Testis (tissue), 3 donors: ENCODE measurements around the gene COX6A2. TPM values are rescaled to one million over a fixed set of nuclear protein-coding genes. Genes with fewer than 3 reads are reported as not detected.

Experiments
- DNase-seq: peaks from one replicate; pipeline ENCODE4 v3.0.0-alpha.2; 2019
- H3K27ac ChIP-seq, 2 donors: fragments of 200-600 bp; sonication (generic); one replicate each; pipeline ENCODE4 v1.5.1; 2019
- H3K27me3 ChIP-seq: fragments of 200-600 bp; sonication (generic); one replicate; pipeline ENCODE4 v1.5.1; 2019
- H3K36me3 ChIP-seq: fragments of 200-600 bp; sonication (generic); one replicate; pipeline ENCODE4 v1.5.1; 2017; ENCODE audit warnings: low read depth; ENCODE audit errors: missing control alignments
- H3K4me1 ChIP-seq: fragments of 200-600 bp; sonication (generic); one replicate; pipeline ENCODE4 v1.5.1; 2019
- H3K4me3 ChIP-seq, 2 donors: fragments of 200-600 bp; sonication (generic); one replicate each; pipeline ENCODE4 v1.5.1; 2017 to 2019
- H3K9me3 ChIP-seq: fragments of 200-600 bp; sonication (generic); one replicate; pipeline ENCODE4 v1.5.1; 2017
- POLR2A ChIP-seq: fragments of 450-650 bp; IDR thresholded peaks from one replicate; pipeline ENCODE4 v1.6.1; 2017; ENCODE audit warnings: antibody characterized with exemption, mild to moderate bottlenecking, moderate library complexity
- WGBS, 2 donors: methylation state at CpG; one replicate each; pipeline ENCODE4 v1.1.5; 2018; 5-methylcytosine and 5-hydroxymethylcytosine counted together
- intact Hi-C: fragments of 100-400 bp; cut with DNase I; formaldehyde crosslinking; loops from one replicate; pipeline ENCODE4 v1.15.1; 2023; ENCODE audit warnings: low total_unique reads
- polyA plus RNA-seq: library from polyadenylated mRNA; stranded (reverse); fragments of 350-450 nt; fragmentation: Illumina TruSeq; extraction: RNeasy Lipid Tissue Mini Kit (QIAGEN cat#74804); gene quantifications from one replicate; pipeline ENCODE4 v1.2.3, GENCODE V29; 2014; ENCODE audit warnings: low read depth, low replicate concordance; ENCODE audit not compliant: insufficient read depth
- total RNA-seq, 2 donors: library from RNA; depleted of rRNA; stranded (reverse); fragments of >200 nt; gene quantifications; one replicate each; pipeline ENCODE4 v1.2.3, GENCODE V29; 2016
- TF ChIP-seq, protein P1 (sequence below), 3 experiments: fragments of 450-650 bp in 2 of 3; fragments of 200-600 bp in 1 of 3; sonication (generic) in 1 of 3; IDR thresholded peaks; one replicate each; pipeline ENCODE4 v1.5.1; 2016 to 2019; ENCODE audit warnings: antibody characterized with exemption in 3 of 3, mild to moderate bottlenecking in 2 of 3, moderate library complexity in 1 of 3

Gene COX6A2
- total and polyA plus RNA-seq, 3 donors from 2014 or later: 1.4 to 14.9 TPM; not detected in 1

DNA sequence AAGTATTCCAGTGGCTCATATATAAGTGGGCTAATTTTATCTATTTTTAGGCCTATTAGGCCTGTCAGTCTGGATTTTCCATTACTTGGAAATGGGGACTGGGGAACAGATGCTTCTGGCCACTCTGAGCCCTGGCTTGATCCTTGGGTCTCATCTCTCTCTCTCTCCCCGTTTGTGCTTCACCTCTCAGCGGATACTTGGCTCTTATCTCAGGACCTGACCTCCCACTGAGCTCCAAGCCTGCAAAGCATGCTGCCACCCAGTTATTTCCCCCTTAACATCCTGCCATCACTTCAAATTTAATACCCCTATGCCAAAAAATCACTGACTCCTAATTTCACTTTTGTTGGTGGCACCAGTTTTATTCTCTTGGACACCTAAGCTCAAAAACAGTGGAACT lies 10.3 kb upstream of the COX6A2 start:
- no peaks in the 10 kb centered on the region for H3K9me3 ChIP-seq
- no peaks in the 10 kb centered on the region for H3K36me3 ChIP-seq
- H3K27me3 ChIP-seq: no peaks in the 10 kb centered on the region
- H3K4me3 ChIP-seq: no peak overlapping the region
- no peak for DNase-seq
- intact Hi-C loops: loop anchor here (10.0 kb wide), 1 partner anchor 454 kb away; the partner anchor contains the start of gene HSD3B7
- no peak overlapping the region for H3K27ac ChIP-seq
- 38 to 62% methylated on average over 2 of the region's 2 CpGs for WGBS, 2 donors
- TF ChIP-seq, protein P1, sequence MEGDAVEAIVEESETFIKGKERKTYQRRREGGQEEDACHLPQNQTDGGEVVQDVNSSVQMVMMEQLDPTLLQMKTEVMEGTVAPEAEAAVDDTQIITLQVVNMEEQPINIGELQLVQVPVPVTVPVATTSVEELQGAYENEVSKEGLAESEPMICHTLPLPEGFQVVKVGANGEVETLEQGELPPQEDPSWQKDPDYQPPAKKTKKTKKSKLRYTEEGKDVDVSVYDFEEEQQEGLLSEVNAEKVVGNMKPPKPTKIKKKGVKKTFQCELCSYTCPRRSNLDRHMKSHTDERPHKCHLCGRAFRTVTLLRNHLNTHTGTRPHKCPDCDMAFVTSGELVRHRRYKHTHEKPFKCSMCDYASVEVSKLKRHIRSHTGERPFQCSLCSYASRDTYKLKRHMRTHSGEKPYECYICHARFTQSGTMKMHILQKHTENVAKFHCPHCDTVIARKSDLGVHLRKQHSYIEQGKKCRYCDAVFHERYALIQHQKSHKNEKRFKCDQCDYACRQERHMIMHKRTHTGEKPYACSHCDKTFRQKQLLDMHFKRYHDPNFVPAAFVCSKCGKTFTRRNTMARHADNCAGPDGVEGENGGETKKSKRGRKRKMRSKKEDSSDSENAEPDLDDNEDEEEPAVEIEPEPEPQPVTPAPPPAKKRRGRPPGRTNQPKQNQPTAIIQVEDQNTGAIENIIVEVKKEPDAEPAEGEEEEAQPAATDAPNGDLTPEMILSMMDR (IDR thresholded peaks at IDR 0.05): no peak
- no peak for TF ChIP-seq POLR2A
- H3K4me1 ChIP-seq: peaks cover 13% of the 10 kb centered on the region

DNA sequence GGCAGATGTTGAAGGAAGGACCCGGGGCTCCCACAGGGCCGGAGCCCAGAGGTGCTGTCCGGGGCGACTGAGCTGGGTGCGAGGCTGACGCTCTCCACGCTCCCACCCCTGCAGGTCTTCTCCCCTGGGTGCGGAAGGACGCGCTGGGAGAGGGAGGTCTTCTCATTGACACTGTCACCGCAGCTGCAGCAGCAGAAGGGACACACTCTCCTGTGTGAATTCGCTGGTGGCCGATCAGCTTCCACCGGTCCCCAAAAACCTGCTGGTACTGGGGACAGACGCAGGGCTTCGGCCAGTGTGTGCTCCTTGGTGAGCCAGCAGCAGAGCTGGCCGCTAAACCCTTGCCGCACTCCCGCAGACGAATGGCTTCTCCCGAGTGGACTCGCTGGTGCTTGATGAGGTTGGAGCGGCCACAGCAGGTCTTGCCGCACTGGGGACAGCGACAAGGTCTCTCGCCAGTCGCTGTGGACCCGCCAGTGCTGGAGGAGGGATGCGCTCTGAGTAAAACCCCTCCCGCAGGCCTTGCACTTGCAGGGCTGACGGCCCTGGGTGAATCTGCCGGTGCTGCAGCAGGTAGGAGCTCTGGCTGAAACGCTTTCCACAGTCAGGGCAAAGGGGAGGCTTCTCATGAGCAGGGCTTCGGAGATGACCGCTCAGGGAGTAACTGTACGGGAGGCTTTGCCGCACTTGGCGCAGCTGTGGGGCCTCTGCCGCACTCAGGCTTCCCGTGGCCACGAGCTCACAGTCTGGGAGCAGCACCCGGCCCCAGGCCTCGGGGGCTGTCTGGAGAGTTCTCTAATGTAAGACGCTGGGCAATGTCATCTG lies 8.3 kb upstream of the COX6A2 start:
- TF ChIP-seq, protein P1 (IDR thresholded peaks at IDR 0.05): no peak
- no peak for TF ChIP-seq POLR2A
- Histone ChIP-seq H3K4me3 (peak overlapping the region in 1 of 2 donors; percentile 12), H3K4me1 (peaks cover 4% of the 10 kb centered on the region), H3K27ac (no peak overlapping the region), H3K27me3 (no peaks in the 10 kb centered on the region), H3K36me3 (no peaks in the 10 kb centered on the region), H3K9me3 (no peaks in the 10 kb centered on the region)
- 65 to 77% methylated on average over 27 to 44 of the region's 44 CpGs for WGBS, 2 donors
- no peak for DNase-seq
- intact Hi-C loops: loop anchor here (10.0 kb wide), 1 partner anchor 452 kb away; the partner anchor contains the start of gene HSD3B7

DNA sequence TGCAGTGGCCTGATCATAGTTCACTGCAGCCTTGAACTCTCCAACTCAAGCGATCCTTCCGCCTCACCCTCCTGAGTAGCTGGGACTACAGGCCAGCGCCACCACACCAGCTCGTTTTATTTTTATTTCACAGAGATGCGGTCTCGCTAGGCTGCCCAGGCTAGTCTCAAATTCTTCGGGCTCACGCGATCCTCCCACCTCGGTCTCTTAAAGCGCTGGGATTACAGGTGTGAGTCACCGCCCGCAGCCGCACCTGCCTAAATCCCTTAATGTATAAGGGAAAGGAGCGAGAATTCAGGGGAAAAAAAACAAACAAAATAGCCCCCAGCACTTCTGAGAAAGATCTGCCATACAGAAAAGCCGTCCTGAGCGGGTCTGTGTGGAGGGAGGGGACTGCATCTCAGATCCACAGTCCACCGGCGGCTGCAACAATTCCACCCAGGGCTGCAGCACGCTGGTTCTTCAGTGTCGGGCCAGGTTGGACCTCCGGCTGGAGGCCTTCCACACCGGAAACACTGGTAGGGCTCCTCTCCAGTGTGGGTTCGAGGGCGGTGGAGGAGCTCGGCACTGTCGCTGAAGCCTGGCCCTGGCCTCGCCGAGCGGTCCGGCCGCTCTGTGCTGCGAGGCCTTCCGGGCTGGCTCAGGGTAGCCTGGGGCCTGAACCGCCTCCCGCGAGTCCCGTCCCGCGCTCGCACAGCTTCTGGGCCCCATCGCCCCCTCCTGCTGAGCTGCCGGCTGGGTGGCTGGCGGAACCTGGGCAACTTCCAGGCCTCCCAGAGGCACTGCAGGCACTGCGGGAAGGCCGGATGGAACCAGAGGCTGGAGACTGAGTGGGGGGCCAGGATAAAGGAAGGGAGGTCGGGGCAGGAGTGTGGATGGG lies 7.4 kb upstream of the COX6A2 start:
- no peaks in the 10 kb centered on the region for H3K36me3 ChIP-seq
- intact Hi-C loops: loop anchor here (10.0 kb wide), 1 partner anchor 451 kb away; the partner anchor contains the start of gene HSD3B7
- TF ChIP-seq, protein P1 (IDR thresholded peaks at IDR 0.05): no peak
- no peak for TF ChIP-seq POLR2A
- DNase-seq: no peak
- H3K9me3 ChIP-seq: no peaks in the 10 kb centered on the region
- peak overlapping the region in 1 of 2 donors; percentile 12 for H3K4me3 ChIP-seq
- H3K27me3 ChIP-seq: no peaks in the 10 kb centered on the region
- H3K27ac ChIP-seq: no peak overlapping the region
- 60 to 82% methylated on average over 28 to 45 of the region's 47 CpGs for whole genome bisulfite sequencing, 2 donors
- H3K4me1 ChIP-seq: no peaks in the 10 kb centered on the region

DNA sequence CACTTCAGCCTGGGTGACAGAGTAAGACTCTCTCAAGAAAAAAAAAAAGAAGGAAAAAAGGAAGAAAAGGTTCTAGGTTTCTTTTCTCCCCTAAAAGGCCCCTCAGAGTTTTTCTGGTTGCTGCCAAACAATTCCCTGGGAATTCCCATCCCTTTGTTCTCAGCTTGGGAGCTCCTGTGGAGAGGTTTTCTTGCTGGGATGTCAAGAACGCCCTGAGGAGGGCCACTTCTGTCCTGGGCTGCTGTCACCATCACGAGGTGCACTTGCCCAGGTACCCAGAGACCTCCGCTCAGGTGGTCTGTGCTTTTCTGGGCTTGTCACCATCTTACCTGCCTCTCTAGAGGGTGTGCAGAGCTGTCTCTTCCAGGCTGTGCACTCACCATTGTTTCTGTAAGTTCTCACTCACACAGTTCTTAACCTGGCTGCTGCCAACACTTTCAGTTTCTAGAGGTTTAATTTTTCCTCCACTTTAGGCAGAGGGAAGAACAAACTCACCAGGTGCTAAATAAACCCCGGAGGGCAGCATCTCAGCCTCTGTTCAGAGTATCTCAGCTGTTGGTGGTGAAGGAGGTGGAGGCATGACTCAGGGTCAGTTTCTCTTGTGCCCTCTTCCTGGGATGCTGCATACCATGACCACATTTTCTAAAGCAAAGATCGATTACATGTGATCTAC lies 2.4 kb upstream of the COX6A2 start:
- TF ChIP-seq POLR2A: no peak
- TF ChIP-seq, protein P1 (IDR thresholded peaks at IDR 0.05): no peak
- intact Hi-C loops: loop anchor here (10.0 kb wide), 1 partner anchor 446 kb away; the partner anchor contains the start of gene HSD3B7
- Histone ChIP-seq H3K36me3 (no peaks in the 10 kb centered on the region), H3K9me3 (no peaks in the 10 kb centered on the region), H3K4me3 (no peak overlapping the region), H3K27ac (peak overlapping the region; percentile 8 to 62), H3K4me1 (peaks cover 21% of the 10 kb centered on the region), H3K27me3 (no peaks in the 10 kb centered on the region)
- 58 to 59% methylated on average over 5 of the region's 5 CpGs for WGBS, 2 donors
- no peak for DNase-seq
